ENCODE results near the gene PTPRA.
"Not testable (repeated sequence)": the region's sequence is repeated elsewhere in the genome, so short reads cannot be mapped to it uniquely, and the experiment has no call there.

PTPRA gene

DNA sequence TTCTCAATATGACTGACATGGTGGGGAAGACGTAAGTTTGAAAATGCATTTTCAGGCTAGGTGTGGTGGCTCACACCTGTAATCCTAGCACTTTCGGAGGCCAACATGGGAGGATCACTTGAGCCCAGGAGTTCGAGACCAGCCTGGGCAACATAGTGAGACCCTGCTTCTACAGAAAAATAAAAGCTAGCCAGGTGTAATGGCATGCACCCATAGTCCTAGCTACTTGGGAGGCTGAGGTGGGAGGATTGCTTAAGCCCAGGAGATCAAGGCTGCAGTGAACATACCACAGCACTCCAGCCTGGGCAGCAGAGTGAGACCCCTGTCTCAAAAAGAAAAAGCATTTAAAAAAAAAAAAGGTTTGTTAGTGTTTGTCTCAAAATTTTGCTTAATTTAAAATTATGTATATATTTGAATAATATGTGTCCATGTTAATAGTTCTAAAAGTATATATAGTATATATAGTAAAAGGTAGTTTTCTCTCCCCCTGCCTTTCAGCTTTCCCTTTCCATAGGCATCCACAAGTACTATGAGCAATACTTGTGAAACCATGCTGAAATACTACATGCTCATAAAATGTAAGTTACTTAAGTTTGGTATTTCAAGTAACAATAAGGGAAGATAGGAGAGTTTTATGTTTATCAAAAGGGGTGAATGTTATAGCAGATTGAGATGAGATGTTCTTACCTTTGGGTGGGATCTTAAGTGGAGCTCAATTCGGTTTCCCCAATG is 15.1 kb downstream of the PTPRA start:
- no peak for DNase-seq (ENCODE audit: low spot score)

GRCh38 chr20:2889209-2889608 is 15.9 kb downstream of the PTPRA start:
- DNase-seq (ENCODE audit: low spot score), result no peak

DNA sequence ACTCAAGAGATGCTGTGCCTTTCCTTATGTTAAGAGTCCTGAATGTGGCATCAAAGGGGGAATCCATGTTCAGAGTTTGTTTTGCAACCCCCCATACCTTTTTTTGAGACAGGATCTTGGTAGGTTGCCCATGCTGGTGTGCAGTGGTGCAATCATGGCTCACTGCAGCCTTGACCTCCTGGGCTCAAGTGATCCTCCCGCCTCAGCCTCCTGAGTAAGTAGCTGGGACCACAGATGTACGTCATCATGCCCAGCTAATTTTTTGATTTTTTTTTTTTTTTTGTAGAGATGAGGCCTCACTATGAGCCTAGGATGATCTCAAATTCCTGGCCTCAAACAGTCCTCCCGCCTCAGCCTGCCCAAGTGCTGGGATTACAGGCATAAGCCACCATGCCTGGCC is 16.5 kb downstream of the PTPRA start:
- DNase-seq (ENCODE audit: low spot score), result no peak

DNA sequence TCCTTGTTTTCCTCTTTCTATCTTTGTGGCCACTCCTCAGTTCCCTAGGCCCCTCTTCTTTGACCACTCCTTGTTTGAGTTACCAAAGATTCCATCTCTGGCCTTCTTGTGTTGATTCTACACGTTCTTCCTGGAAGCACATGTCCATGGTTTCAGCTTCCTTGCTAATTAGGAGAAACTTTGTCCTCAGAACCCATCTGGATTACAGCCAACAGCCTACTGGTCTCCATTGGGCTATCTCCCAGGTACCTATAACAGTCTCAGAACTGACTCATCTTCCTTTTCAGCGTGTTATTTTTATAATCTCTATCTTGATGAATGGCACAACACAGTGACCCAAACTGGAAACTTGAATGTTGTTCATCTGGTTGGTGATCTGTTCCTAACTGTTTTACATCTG is 17.5 kb downstream of the PTPRA start:
- no peak for DNase-seq (ENCODE audit: low spot score)

DNA sequence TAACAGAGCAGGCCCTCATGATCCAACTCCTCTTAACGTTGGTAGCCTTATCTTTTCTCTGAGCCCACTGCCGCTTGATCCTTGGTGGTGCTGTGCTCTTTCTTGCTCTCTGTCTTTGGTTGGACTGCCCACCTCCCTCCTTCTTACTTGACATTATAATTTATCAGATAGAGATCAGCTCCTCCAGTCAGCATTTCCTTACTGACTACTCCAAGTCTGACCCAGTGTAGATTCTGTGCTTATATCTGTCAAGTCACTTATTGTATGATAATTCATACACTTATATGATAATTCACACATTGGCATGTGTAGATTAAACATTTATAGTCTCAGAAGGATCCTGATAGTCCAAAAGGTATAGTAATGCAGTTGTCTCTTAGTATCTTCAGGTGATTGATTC is 18.1 kb downstream of the PTPRA start:
- DNase-seq (ENCODE audit: low spot score), result no peak

- no peak for DNase-seq (ENCODE audit: low spot score)
Measured at GRCh38 chr20:2892376-2892775, 19.1 kb downstream of the PTPRA start.

DNA sequence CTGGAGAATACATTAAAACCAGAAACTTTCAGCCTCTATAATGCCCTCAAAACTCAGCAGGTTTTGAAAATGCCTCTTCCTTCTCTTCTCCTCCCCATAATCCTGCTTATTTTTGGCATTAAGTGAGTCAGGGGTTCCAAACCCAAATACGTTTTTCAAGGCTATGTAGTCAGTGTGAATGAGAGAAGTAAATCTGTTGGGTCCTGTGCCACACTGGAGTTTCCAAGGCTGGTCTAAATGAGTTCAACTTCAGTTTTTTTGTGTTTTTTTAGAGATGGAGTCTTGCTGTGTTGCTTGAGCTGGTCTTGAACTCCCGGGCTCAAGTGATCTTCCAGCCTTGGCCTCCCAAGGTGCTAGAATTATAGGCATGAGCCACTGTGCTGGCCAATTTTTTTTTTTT is 20.9 kb downstream of the PTPRA start:
- DNase-seq (ENCODE audit: low spot score), result no peak

- DNase-seq (ENCODE audit: low spot score), result not testable (repeated sequence)
Measured at GRCh38 chr20:2895154-2895553, 21.9 kb downstream of the PTPRA start.

DNA sequence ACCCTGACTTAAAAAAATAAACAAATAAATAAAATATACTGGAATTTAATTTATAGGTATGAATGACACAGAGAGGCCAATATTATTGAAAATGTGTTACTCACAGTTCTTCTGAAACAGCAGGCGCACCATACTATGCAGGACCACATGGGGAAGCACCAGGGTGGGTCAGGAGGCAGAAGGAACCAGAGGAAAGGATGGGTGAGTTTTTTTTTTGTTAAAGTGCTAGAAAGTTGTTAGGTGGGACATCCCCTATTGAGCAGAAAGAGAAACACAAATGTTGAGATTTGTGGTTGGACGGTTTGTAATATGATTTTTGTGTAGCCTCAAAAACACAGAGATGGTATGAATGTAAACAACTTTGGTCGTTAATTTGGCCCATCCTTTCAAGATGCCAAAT is 26.0 kb downstream of the PTPRA start:
- no peak for DNase-seq (ENCODE audit: low spot score)

DNA sequence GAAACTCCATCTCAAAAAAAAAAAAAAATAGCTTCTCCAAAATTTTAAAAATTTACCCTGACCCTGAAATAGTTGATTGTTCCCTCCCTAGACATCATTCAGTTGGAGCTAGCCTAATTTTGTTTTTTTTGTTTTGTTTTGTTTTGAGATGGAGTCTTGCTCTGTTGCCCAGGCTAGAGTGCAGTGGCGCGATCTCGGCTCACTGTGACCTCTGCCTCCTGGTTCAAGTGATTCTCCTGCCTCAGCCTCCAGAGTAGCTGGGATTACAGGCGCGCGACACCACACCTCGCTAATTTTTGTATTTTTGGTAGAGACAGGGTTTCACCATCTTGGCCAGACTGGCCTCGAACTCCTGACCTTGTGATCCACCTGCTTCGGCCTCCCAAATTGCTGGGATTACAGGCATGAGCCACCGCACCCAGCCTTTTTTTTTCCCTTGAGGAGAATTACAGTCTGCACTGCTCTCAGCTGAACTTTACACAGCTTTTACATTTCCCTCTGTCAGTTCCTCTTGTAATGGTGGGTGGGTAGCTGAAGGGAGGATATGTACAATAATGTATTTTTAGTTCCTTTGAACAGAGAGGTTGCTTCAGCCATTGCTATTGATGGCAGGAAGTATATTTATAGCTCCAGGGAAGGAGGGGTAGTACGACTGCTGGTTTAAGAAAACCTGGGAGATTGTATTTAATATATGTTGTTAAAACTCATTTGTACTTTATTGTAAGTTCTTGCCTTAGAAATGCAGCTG is 27.7 kb downstream of the PTPRA start:
- no peak for DNase-seq (ENCODE audit: low spot score)

DNA sequence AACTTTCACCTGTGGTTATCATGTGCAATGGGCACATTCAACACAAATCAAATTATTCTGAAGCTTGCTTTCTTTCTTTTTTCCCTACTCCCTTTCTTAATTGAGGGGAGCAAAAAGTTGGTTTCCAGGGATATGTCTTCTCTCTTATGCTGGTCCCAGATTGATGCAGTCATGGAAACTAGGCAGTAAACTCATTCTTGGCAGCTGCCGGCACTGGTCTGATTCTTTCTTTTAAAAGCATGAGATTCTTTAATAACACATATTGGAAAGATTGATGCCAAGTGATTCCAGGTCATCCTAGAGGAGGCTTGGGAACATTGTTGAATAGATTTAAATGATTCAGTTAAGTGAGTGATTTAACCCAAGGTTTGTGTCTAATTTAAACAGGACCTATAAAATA is 29.0 kb downstream of the PTPRA start:
- DNase-seq (ENCODE audit: low spot score), result no peak

GRCh38 chr20:2902818-2903217 is 29.5 kb downstream of the PTPRA start:
- no peak for DNase-seq (ENCODE audit: low spot score)

GRCh38 chr20:2903686-2904085 is 30.4 kb downstream of the PTPRA start:
- no peak for DNase-seq (ENCODE audit: low spot score)

DNA sequence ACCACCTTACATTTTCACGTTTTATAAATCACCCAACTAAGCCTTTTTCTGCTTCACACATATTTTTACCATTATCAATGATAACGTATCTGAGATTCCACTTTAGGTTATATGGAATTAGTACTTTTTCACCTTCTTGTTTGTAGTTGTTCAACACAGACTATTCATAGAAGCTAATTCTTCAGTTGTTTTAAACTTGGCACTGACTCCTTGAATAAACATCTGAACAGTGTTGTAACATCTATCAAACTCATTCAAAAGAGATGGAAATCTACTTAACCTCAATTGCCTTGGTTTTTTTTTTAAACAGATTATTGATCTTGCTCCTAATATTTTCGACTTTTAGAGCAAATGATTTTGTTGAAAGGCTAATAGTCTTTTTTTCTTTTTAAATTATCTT is 34.2 kb downstream of the PTPRA start:
- no peak for DNase-seq (ENCODE audit: low spot score)

- no peak for DNase-seq (ENCODE audit: low spot score)
Measured at GRCh38 chr20:2909953-2910352, 36.7 kb downstream of the PTPRA start.

GRCh38 chr20:2911200-2911599 is 37.9 kb downstream of the PTPRA start:
- no peak for DNase-seq (ENCODE audit: low spot score)

DNA sequence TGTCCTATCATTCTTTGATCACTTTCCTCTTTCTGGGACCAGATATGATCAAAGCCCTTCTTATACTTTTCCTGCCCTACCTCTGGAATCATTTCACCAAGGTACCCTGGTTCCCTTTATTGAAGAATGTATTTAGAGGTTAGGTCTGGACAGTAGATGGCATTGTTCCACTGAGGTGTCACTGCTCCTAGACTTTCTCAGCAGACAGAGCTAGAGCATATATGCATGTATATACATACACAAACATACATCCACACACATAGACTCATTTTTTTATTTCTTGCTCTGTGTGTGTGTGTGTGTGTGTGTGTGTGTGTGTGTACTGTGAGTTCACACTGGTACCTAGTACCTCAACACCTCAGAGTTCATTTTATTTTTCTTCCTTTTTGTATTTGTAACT is 40.9 kb downstream of the PTPRA start:
- peak; percentile 42 for DNase-seq (ENCODE audit: low spot score)

DNA sequence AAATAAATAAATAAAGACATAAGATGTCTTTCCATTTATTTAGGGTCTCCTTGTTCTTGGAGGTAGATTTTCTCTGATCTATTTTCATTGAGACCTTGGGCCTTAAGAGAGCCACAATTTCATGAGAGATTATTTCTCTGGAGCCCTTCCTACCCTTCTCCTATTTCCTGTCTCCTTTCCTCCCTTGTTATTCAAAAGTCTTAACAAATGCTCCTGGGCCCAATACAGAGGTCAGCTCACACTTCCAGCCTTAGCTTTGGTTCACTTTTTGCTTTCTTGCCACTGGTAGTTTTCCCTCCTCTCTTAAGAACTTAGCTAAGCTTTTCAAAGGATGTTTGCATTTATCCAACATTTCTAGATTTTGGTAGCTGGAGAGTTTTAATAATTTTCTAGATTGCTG is 44.0 kb downstream of the PTPRA start:
- no peak for DNase-seq (ENCODE audit: low spot score)

GRCh38 chr20:2918096-2919049 is 45.1 kb downstream of the PTPRA start:
- no peak for DNase-seq (ENCODE audit: low spot score)

DNA sequence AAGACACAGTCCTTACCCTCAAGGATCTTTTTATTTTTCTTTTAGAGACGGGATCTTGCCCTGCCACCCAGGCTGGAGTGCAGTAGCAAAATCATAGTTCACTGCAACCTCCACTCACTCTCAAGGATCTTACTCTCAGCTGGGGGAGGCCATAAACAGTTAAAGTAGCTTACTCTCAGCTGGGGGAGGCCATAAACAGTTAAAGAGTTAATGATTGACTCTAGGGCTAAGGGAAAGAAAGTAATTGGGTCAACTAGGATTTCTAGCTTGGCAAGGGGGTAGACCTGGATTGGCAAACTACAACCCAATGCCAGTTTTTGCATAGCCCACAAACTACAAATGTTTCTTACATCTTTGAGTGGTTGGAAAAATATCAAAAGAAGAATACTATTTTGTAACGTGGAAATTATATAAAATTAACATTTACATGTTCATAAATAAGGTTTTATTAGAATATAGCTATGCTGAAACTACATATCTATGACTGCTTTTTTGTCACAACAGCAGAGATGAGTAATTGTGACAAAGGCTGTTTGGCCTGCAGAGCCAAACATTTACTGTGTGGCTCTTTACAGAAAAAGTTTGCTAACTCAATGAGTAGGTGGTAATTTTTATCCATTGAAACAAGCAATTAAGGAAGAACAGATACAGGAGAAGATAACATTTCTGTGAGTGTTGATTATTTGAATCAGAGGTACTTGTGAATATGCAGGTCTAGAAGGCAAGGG is 46.4 kb downstream of the PTPRA start:
- no peak for DNase-seq (ENCODE audit: low spot score)

DNA sequence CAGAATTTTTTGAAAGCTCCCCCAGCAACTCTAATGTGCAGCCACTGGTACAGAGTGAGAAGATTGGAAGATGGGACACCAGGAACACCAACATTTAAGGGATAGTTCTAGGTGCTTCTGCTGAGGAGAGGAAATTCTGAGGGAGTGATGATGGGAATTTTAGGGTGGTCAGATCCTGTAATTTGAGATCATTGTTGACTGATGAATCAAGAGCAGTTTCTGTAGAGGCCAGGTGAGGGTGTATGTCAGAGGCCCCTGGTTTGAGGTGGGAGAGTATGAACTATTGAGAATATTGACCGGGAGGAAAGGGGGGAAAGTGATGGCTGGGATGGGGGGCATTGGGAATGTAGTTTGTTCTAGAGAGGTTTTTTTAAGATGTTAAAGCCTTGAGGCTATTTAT is 47.2 kb downstream of the PTPRA start:
- no peak for DNase-seq (ENCODE audit: low spot score)

DNA sequence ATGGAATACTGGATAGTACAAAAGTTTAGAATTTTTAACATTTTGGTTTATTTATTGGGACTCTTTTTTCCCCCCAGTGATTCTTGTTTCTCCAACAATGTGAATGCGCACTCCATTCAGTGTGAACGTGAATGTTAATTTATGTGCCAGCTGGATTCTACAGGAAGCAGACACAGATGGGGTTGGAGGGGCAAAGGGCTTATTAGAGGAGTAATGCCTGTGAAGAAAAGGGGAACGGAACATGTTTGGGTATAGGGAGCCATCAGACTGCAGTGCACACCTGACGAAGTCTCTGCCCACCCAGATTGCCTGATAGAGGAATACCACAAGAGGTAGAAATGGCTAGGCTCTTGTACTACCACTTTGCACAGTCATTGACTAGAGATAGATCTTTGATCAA is 48.2 kb downstream of the PTPRA start:
- DNase-seq (ENCODE audit: low spot score), result no peak
